Mucosa of gallbladder (tissue), 1 donor: ENCODE data around the gene LMX1B. TPM values are rescaled to one million over a fixed set of nuclear protein-coding genes. Genes with fewer than 3 reads are reported as not detected.

Experiments
- total RNA-seq: library from RNA; stranded (reverse); gene quantifications from one replicate; pipeline ENCODE4 v1.2.1, GENCODE V29; 2021
- donor health status: DM: no; HTN: no; CAD: no.

LMX1B gene
- total RNA-seq, 1 donor from 2014 or later: 0.17 TPM

Other genes with a start within 250 kb of the LMX1B start
- gene ZBTB43, start 191.1 kb downstream of the LMX1B start, total RNA-seq: 15.0 TPM
- 9.8 TPM for gene ZBTB34, start 246.7 kb downstream of the LMX1B start, total RNA-seq